HG02840 (cell line): ENCODE measurements around the gene TMC2.
"Not testable (repeated sequence)": the region's sequence is repeated elsewhere in the genome, so short reads cannot be mapped to it uniquely, and the experiment has no call there.

ENCODE experiments used
- ATAC-seq: cut with Tn5 transposase; IDR thresholded peaks from one replicate; pipeline ENCODE4 v1.9.1; 2021; ENCODE audit warnings: mild to moderate bottlenecking, moderate library complexity, moderate number of reproducible peaks; ENCODE audit not compliant: unreplicated experiment, low FRiP score

Gene TMC2

GRCh38 chr20:2657674-2658073 is 121.3 kb downstream of the TMC2 start:
- ATAC-seq: no peak

- ATAC-seq: no peak
These were observed 122.3 kb downstream of the TMC2 start for GRCh38 chr20:2658414-2659354.

- ATAC-seq: no peak
These were observed 123.2 kb downstream of the TMC2 start for GRCh38 chr20:2659547-2659946.

GRCh38 chr20:2663364-2663886 is 127.1 kb downstream of the TMC2 start:
- ATAC-seq: no peak

- peak; percentile 86 for ATAC-seq
These were observed 127.7 kb downstream of the TMC2 start, which contains the start of gene IDH3B for GRCh38 chr20:2663887-2664719. Gene IDH3B (minus strand): TSS chr20:2664216. CDS start chr20:2664188, 28 bp downstream.

- no peak for ATAC-seq
These were observed 135.6 kb downstream of the TMC2 start for GRCh38 chr20:2671977-2672376.

GRCh38 chr20:2672446-2672845 is 136.1 kb downstream of the TMC2 start:
- ATAC-seq: no peak

GRCh38 chr20:2673453-2673852 is 137.1 kb downstream of the TMC2 start:
- ATAC-seq: no peak

GRCh38 chr20:2680046-2680445 is 143.7 kb downstream of the TMC2 start:
- ATAC-seq: no peak

GRCh38 chr20:2682040-2682439 is 145.7 kb downstream of the TMC2 start:
- not testable (repeated sequence) for ATAC-seq

GRCh38 chr20:2684817-2685216 is 148.4 kb downstream of the TMC2 start:
- not testable (repeated sequence) for ATAC-seq

- ATAC-seq: no peak
These were observed 151.1 kb downstream of the TMC2 start for GRCh38 chr20:2687514-2687913.

- no peak for ATAC-seq
These were observed 151.7 kb downstream of the TMC2 start for GRCh38 chr20:2688041-2688591.

- ATAC-seq: no peak
These were observed 153.8 kb downstream of the TMC2 start for GRCh38 chr20:2690213-2690612.

GRCh38 chr20:2690718-2691117 is 154.3 kb downstream of the TMC2 start:
- no peak for ATAC-seq

GRCh38 chr20:2691127-2691526 is 154.8 kb downstream of the TMC2 start:
- no peak for ATAC-seq
